ENCODE results near the gene BABAM2. TPM values are rescaled to one million over a fixed set of nuclear protein-coding genes. Genes with fewer than 3 reads are reported as not detected.

The BABAM2 gene
- total RNA-seq, 4 donors from 2014 or later = 23.7 to 41.1 (median 27.9) TPM

GRCh38 chr2:28360718-28361293 lies 470.3 kb downstream of the BABAM2 start:
- no peaks in the 10 kb centered on the region for H3K36me3 ChIP-seq
- no peak overlapping the region for H3K4me3 ChIP-seq
- H3K4me1 ChIP-seq = peaks cover 46% of the 10 kb centered on the region
- H3K27ac ChIP-seq = no peak overlapping the region
- no peak for TF ChIP-seq POLR2A (IDR thresholded peaks at IDR 0.05)
- TF ChIP-seq CTCF (IDR thresholded peaks at IDR 0.05) = no peak
- TF ChIP-seq EP300 (IDR thresholded peaks at IDR 0.05) = no peak
- no peak for TF ChIP-seq POLR2AphosphoS5 (IDR thresholded peaks at IDR 0.05)
- no peak for DNase-seq (ENCODE audit: low spot score in 2 of 2)
- no peaks in the 10 kb centered on the region for H3K9me3 ChIP-seq
- 77% methylated on average over 11 of the region's 12 CpGs for WGBS
- H3K27me3 ChIP-seq = no peaks in the 10 kb centered on the region

GRCh38 chr2:28361991-28362710 lies 471.6 kb downstream of the BABAM2 start:
- H3K9me3 ChIP-seq = no peaks in the 10 kb centered on the region
- H3K36me3 ChIP-seq = no peaks in the 10 kb centered on the region
- H3K4me1 ChIP-seq = peaks cover 45% of the 10 kb centered on the region
- no peaks in the 10 kb centered on the region for H3K27me3 ChIP-seq
- no peak overlapping the region for H3K4me3 ChIP-seq
- DNase-seq (ENCODE audit: low spot score in 2 of 2) = no peak
- TF ChIP-seq EP300 (IDR thresholded peaks at IDR 0.05) (no peak), CTCF (IDR thresholded peaks at IDR 0.05) (no peak), POLR2A (IDR thresholded peaks at IDR 0.05) (no peak), POLR2AphosphoS5 (IDR thresholded peaks at IDR 0.05) (no peak)
- H3K27ac ChIP-seq = no peak overlapping the region
- 74% methylated on average over 12 of the region's 12 CpGs for WGBS

GRCh38 chr2:28362991-28363521 lies 472.5 kb downstream of the BABAM2 start:
- Histone ChIP-seq H3K4me1 (peaks cover 45% of the 10 kb centered on the region), H3K27me3 (no peaks in the 10 kb centered on the region), H3K4me3 (no peak overlapping the region), H3K9me3 (no peaks in the 10 kb centered on the region), H3K27ac (no peak overlapping the region), H3K36me3 (no peaks in the 10 kb centered on the region)
- DNase-seq (ENCODE audit: low spot score in 2 of 2) = no peak
- TF ChIP-seq EP300 (IDR thresholded peaks at IDR 0.05) = no peak
- TF ChIP-seq POLR2A (IDR thresholded peaks at IDR 0.05) = no peak
- no peak for TF ChIP-seq CTCF (IDR thresholded peaks at IDR 0.05)
- TF ChIP-seq POLR2AphosphoS5 (IDR thresholded peaks at IDR 0.05) = no peak
- 74% methylated on average over 6 of the region's 15 CpGs for WGBS

- Histone ChIP-seq H3K27me3 (no peaks in the 10 kb centered on the region), H3K36me3 (no peaks in the 10 kb centered on the region), H3K4me3 (no peak overlapping the region), H3K27ac (no peak overlapping the region), H3K9me3 (no peaks in the 10 kb centered on the region), H3K4me1 (peaks cover 44% of the 10 kb centered on the region)
- WGBS = 96% methylated on average over 8 of the region's 11 CpGs
- DNase-seq (ENCODE audit: low spot score in 2 of 2) = no peak
- no peak for TF ChIP-seq POLR2AphosphoS5 (IDR thresholded peaks at IDR 0.05)
- no peak for TF ChIP-seq CTCF (IDR thresholded peaks at IDR 0.05)
- no peak for TF ChIP-seq POLR2A (IDR thresholded peaks at IDR 0.05)
- no peak for TF ChIP-seq EP300 (IDR thresholded peaks at IDR 0.05)
Observed at GRCh38 chr2:28363686-28364280, 473.3 kb downstream of the BABAM2 start.

- H3K4me3 ChIP-seq = no peak overlapping the region
- 89% methylated on average over 3 of the region's 3 CpGs for WGBS
Observed at GRCh38 chr2:28364610-28365009, 474.1 kb downstream of the BABAM2 start.

More at GRCh38 chr2:28364610-28365009, 474.1 kb downstream of the BABAM2 start:
- no peaks in the 10 kb centered on the region for H3K36me3 ChIP-seq
- no peaks in the 10 kb centered on the region for H3K27me3 ChIP-seq
- TF ChIP-seq EP300 (IDR thresholded peaks at IDR 0.05) (no peak), POLR2A (IDR thresholded peaks at IDR 0.05) (no peak), CTCF (IDR thresholded peaks at IDR 0.05) (no peak), POLR2AphosphoS5 (IDR thresholded peaks at IDR 0.05) (no peak)
- DNase-seq (ENCODE audit: low spot score in 2 of 2) = no peak
- H3K4me1 ChIP-seq = peaks cover 36% of the 10 kb centered on the region
- no peak overlapping the region for H3K27ac ChIP-seq
- H3K9me3 ChIP-seq = no peaks in the 10 kb centered on the region
